Suppressor macrophage treated with lipopolysaccharide for 1 hour (primary cell): Measurements from ENCODE around the gene ATXN7.
A peak's percentile ranks its signal among the peaks of the same experiment; 100 is the strongest.

Experiments
- DNase-seq, 3 donors: peaks; one replicate each; pipeline ENCODE4 v3.0.0-alpha.2; 2020 to 2022

The ATXN7 gene

DNA sequence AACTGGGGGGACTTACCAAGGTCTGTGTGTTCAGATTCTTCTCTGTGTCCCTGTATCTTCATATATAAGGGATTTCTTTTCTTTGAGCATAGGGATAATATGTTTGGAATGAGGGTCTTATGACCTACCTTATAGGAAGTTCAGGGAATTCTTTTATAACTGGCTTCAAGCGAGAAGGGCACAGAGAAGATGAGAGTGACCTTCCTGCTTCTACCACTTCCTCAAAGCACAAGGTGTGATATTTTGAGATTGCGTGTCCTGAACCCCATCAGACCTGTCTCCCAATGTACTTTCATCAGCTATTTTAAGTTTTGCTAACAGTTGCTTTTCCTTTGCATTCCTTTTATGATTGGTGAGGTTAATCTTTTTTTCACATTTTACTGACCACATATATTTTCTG, 162.7 kb downstream of the ATXN7 start:
- DNase-seq: no peak

DNA sequence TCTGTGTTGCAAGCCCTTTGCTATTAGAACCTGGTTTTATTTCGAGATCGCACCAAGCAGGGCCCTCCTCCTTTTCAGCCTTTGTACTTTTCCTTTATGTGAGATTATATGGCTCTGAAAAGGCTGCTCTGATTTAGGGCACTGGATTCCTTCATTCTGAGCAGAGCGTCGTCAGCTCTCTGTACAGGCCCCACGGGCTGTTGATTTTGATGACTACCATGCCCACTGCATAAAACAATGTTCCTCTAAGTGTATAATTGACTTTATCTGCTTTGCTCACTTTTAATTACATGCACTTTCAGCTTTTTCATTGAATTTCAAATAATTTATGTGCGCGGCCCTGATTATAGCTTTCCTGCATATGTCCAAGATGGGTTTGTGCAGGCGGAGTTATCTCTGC, 164.0 kb downstream of the ATXN7 start:
- DNase-seq: no peak

DNA sequence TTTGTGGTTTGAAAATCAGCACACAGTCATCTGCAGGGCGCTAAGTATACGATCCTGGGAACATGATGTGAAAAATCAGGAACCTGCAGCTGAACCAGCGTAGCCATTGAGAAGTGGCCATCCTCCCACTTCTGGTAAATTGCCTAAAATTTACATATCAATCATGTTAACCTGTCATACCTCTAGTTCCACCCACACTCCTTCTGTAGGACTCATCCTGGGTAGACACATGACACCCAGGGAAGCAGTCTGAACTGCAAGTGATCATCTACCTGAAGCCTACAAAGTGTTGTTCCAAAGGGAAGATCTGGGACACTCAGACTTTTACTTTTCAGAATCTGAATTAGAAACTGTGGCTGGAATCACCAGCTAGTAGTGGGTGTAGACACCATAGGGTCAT, 165.1 kb downstream of the ATXN7 start:
- DNase-seq: no peak

DNA sequence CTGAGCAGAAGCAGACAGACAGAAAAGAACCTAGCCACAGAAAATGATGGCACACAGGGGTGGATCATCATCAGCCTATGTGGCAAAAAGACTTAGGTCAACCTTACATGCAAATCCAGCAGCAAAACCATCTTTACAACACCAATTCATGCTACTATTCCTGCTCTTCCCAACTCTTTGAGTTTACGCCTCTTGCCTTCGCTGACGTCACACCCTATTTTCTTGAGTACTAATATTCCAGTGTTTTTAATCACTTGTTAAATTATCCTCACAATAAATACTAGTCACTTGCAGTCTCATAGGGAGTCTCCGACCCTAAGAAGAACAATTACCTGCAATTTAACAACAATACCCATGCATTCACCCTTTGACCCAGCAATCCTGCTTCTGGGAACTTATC, 165.6 kb downstream of the ATXN7 start:
- no peak for DNase-seq

DNA sequence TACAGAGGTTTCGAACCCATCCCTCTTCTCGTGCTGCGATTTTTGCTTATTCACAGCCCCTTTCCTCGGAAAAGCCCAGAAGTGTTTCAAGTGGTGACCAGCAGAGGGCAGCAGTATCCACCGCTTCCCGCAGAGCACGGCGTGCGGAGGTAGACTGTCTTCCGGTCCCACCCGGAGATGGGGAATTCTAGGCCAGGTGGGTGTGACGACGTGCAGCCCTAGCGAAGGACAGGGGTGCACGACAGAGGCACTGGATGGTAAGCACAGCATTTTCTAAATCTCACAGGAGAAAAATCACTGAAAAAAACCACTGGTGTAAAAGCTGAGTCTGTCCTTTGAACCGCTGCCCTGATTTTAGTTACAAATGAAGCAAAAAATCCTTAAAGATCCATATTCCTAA, 167.1 kb downstream of the ATXN7 start:
- DNase-seq: peak; percentile 78 to 83 (median 82)

DNA sequence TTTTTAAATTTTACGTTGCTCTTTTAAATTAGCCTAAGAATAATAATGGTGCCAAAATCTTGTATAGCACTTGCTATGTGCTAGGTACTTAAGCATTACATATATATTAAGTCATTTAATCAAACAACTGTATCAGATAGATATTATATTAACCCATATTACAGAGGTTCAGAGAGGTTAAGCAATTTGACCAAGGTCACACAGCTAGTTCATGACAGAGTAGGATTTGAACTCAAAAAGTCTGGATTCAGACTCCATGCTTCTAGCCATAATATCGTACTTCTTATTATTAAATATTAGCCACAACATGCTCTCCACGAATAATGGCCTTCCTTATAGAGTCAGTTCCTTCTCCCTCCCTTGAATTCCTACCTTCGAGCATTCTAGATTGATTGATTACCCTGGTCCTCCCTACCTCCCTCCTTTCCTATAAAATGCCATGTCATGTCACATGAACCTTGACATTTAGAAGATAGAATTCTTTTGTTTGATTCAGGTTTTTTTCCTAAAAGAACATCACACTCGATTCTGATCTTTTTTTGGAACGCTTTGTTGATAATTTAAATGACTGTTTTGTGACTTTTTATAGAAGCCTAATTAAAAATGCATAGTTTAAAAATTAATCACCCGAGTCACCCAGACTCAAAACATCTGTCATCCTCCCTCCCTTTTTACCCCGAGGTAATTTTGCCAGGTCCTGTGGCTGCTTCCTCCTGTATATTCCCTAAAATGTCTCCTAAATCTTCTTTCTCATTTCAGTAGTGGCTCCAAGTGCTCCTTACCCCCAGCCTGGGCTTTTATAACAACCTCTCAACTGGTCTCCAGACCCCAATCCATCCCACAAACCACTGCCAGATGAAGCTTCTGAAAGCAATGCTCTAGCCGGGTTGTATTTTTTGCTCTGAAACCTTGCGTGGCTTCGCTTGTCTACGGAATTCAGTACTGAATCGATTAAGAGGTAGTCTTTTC, 168.2 kb downstream of the ATXN7 start:
- no peak for DNase-seq

DNA sequence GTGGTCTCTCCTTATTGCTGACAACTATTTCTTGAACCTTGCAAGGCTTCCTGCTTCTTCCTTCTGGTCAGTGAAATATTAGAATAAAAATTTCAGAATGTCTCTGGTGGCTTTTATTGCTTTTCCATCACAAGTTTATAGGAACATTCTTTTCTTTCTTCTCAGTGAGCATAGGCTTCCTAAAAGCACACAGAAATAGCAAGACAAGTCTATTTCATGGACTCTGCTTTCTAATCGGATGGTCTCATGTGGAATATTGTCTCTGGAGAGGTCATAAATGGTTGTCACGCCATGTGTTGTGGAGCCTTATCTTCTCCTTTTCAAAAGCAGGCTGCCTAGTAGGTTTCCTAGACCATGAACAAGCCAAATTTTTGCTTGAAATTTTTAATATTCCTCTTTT, 169.4 kb downstream of the ATXN7 start:
- no peak for DNase-seq

DNA sequence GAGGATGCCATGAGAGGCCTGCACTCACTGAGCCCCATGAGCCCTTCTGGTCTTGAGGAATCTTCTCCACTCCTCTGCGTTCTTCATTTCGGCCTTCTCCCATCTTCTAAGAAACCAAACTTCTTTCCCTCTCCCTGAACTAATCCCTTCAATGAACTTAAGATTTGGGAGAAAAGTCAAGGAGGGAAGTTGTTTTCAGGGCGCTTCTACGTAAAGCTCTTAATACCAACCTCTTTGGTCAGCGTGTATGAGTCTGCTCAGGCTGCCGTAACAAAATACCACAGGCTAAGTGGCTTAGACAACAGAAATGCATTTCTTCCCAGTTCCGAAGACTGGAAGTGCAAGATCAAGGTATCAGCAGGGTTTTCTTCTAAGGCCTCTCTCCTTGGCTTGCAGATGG, 173.4 kb downstream of the ATXN7 start:
- no peak for DNase-seq

DNA sequence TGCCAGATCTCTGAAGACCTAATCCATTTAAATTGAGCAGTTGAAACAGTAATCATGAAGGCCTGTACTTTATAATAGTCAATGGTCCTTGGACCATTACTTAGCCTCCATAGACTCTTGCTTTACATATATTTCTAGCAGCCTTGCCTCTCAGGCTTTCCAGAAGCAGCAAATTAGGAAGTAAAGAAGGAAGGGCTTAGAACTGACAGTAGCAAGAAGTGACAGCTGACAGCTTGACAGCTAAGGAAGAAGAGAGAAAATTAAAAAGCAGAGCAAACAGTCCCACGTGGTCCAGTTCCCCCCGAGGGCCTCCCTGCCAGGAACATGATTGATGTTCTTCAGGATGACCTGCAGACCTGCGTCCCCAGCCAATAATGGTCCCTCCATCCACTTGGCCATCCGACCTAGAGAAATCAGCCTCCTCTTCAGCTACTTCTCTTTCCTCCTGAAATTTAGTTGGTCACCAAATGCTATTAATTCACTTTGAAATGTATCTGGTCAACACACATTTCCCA, 174.6 kb downstream of the ATXN7 start:
- DNase-seq: no peak

DNA sequence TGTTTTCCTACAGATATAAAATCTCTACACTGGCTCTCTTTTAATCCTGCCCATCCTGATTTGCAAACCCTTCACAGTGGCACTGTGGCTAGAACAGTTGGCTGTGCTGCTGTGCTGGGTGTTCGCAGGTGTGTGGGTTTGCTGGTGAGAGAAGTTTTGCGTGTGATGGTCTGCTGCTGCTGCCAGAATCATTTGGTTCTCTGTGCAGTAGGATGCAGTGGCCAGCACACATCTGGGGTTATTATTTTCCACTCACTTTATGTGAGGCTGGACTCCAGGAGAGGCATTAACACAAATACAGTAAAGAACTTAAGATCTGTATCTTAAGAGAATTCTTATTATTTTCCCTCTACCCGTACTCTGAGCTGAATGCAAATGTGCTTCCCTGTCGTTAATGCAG, 175.7 kb downstream of the ATXN7 start:
- no peak for DNase-seq

DNA sequence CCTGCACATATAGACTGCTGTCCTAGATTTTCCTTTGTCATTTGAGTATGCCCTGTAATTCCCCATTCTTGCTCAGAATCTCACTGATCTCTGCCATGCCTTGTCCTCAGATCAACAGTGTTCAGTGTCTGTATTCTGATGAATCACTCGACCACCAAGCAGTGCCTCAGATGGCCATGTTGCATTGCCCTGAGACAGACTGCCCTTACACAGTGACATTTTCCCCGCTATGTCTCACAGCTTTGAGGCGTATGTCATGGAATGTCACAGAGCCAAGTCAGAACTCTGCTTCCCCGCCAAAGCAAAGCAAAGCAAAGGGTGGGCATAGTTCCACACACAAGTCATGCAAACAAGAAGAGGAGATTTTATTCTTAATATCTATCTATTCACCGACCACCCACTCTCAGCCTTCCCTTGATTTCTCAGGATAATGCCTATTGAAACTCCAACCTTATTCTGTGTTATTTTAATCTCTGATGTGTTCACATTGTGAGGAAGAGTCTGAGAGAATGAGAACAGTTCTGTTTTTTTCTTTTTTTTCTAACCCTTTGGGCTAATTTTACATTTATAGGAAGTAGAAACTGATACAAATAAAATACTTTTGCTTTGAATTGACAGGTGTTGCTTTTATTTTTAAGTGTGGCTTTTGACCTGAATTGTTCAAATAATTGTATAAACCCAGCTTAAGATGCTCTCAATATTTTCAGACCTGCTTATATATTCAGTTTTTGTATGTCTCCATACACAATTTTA, 176.5 kb downstream of the ATXN7 start:
- DNase-seq: no peak

DNA sequence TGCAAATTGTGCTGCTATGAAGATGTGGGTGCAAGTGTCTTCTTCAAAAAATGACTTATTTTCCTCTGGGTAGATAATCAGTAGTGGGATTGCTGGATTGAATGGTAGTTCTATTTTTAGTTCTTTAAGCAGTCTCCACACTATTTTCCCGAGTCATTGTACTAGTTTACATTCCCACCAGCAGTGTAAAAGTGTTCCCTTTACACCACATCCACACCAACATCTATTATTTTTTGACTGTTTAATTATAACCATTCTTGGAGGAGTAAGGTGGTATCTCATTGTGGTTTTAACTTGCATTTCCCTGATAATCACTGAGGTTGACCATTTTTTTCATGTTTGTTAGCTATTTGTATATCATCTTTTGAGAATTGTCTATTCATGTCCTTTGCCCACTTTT, 179.3 kb downstream of the ATXN7 start:
- no peak for DNase-seq

DNA sequence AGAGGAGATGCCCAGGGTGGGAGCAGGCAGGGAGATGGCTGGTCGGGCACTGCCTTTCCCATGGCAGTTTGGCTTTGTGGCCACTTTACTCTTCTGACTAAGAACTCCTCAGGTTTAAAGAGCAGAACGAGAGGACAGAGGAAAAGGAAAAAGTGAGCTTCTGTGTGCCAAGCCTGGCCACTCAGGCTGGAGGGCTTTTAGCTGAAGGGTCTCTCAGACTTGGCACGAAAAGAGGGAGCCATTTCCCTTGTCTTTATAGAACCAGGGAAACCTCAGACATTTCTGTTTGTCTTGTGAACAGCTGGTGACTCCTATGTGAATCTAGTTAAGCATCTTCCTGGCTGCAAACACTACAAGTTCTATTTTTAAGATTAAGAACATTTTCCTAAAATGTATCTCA, 182.9 kb downstream of the ATXN7 start:
- DNase-seq: no peak

DNA sequence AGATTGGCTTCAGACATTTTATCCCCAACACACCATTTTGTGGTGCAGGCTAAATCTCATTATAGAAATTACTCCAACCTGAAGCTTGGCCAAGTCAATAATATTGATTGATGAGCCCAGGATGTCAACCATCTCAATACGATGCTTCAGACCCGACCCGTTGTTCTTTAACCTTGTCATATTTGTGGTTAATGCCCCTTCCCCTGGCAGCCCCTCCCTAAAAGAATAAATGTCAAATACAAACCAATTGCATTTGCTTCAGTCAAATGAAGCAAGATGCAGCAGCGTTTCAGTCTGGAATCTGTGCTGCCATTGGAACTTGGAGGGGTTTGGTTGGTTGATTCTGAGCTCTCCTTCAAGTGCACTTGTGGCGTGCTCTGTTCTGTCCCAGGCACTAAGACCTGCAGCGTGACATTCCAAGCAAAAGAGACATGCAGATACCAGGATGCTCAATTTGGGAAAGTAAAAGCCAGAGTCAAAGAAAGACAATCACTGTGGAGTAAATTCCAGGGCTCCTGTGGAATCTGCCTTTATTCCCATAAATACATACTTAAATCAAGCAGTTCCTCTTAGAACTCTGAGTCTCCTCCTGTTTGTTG, 183.4 kb downstream of the ATXN7 start:
- no peak for DNase-seq

DNA sequence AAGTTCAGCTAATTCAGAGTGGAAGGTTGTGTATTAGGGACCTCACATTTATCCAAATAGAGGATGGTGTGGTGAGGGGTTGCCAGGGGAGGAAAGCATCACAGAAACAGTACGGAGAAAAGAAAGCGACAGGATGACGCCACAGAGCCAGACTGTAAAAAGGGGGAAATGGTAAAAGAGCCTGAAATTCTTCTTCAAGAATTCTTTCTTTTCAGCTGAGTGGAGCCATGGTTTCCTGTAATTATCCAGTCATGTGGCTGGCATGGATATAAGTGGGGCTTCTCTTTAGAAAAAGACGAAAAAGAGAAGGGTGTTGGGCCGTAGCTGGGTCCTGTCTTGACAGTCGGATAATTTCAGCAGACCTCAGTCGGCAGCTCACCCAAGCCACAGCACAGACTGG, 184.1 kb downstream of the ATXN7 start:
- no peak for DNase-seq

DNA sequence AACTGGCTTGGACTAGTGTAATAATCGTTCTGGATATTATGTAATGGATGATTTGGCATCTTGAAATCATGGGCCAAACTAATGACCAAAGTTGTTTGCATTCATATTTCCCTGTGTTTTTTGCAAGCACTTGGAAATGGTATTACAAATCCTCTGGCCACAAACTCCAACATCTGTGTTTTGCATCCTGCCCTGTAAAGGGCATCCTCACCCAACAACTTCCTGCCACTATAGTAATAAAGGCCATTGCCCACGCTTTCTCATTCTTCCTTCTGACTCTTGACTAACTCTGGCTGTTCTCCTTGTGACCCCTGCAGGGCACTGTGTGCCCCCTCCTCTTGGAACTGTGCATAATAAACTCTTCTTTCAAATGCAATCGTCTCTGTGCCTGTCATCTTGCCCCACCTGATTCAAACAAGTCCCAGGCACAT, 185.0 kb downstream of the ATXN7 start:
- peak in 2 of 3 donors; percentile 23 to 41 for DNase-seq

DNA sequence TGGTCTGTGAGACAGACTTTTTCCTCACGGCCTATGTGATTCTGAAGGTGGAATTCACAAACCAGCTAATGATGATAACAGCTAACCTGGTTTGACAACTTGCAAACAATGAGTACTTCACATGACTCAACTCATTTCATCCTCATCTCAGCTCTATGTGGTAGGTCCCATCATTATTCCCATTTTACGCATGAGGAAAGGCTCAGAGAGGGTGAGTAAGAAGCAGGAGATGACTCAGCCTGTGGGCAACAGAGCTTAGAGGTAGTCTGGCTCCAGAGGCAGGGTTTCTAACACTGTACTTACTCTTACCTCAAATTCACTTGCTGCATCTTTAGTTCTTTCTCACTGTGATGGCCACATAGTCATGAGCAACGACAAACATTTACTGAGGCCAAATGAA, 185.5 kb downstream of the ATXN7 start:
- DNase-seq: peak; percentile 2 to 42 (median 41)

DNA sequence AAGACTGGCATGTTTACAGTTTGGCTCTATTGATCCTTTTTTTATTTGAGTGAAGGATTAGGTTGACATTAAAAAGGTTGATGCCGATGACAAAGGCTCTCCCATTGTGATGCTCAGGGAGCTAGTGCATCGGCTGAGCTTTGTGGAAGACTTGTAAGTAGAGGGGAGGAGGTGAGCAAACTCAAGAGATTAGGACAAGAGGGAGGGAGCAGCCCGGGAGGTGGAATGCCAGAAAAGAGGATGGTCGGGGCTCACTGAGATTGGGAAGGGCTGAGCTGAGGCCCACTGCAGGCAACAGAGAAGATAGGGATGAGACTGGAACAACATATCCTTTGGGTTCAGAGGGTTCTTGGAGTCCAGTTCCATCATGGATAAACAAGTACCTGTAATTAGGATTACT, 186.2 kb downstream of the ATXN7 start:
- DNase-seq: no peak
